ENCODE data around the gene ST13. TPM values are rescaled to one million over a fixed set of nuclear protein-coding genes. Genes with fewer than 3 reads are reported as not detected.
"Not testable (repeated sequence)": the region's sequence is repeated elsewhere in the genome, so short reads cannot be mapped to it uniquely, and the experiment has no call there.

Gene ST13
- total RNA-seq, 1 experiment from 2014 or later = 231 TPM

DNA sequence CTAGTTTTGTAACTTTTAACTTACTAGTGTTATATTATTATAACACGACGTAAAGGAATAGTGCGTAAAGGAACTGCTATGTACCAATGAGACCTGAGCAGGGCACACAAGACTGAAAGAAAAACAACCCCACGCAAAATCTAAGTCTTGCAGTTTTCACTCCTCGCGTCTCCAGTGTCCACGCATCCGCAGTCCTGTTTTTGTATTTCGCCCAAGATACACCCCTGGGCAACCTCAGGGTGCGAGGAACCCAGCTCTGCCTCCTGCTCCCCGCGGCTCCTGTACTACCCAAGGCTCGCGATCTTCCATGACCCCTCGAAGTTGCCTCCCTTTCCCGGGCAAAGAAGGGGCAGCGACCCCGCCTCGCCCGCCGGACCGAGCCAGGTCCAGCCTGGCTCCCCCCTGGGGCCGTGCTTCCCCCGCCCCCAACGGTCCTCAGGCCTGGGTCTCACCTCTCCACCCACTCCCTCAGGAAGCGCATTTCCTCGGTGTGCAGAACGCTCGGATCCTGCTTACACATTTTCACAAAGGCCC lies 393 bp downstream of the ST13 start:
- Mint-ChIP-seq H3K4me1 (ENCODE audit: insufficient read depth, unreplicated experiment) (peaks cover 18% of the 10 kb centered on the region), H3K27ac (ENCODE audit: low read depth, unreplicated experiment) (peak overlapping the region; percentile 99), H3K9me3 (ENCODE audit: unreplicated experiment) (no peaks in the 10 kb centered on the region), H3K27me3 (ENCODE audit: insufficient read depth, unreplicated experiment) (no peaks in the 10 kb centered on the region), H3K4me3 (ENCODE audit: unreplicated experiment) (peak overlapping the region; percentile 97), H3K36me3 (ENCODE audit: insufficient read depth, unreplicated experiment) (peaks cover 36% of the 10 kb centered on the region)
- peak; percentile 34 for DNase-seq (ENCODE audit: unreplicated experiment)
- POLR2A ChIA-PET = interaction anchor here (0.5 to 6.9 kb wide), 33 partner anchors 9 to 1536 kb away, joined by 3 to 58 read pairs (median 6); partner anchors contain the start of genes ACO2, PHF5A, RANGAP1 and RBX1
- BruUV-seq (replicated peaks) = no TSS peak
- TF ChIP-seq, protein P1, sequence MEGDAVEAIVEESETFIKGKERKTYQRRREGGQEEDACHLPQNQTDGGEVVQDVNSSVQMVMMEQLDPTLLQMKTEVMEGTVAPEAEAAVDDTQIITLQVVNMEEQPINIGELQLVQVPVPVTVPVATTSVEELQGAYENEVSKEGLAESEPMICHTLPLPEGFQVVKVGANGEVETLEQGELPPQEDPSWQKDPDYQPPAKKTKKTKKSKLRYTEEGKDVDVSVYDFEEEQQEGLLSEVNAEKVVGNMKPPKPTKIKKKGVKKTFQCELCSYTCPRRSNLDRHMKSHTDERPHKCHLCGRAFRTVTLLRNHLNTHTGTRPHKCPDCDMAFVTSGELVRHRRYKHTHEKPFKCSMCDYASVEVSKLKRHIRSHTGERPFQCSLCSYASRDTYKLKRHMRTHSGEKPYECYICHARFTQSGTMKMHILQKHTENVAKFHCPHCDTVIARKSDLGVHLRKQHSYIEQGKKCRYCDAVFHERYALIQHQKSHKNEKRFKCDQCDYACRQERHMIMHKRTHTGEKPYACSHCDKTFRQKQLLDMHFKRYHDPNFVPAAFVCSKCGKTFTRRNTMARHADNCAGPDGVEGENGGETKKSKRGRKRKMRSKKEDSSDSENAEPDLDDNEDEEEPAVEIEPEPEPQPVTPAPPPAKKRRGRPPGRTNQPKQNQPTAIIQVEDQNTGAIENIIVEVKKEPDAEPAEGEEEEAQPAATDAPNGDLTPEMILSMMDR (IDR thresholded peaks at IDR 0.05; ENCODE audit: unreplicated experiment) = no peak
- CTCF ChIA-PET = interaction anchor here (0.5 kb wide), 1 partner anchor 37 kb away, joined by 5 read pairs; the partner anchor contains the start of gene SLC25A17
- intact Hi-C loops (cut with micrococcal nuclease) = loop anchor here (2.0 kb wide), 1 partner anchor 203 kb away; no protein-coding TSS in a partner anchor

DNA sequence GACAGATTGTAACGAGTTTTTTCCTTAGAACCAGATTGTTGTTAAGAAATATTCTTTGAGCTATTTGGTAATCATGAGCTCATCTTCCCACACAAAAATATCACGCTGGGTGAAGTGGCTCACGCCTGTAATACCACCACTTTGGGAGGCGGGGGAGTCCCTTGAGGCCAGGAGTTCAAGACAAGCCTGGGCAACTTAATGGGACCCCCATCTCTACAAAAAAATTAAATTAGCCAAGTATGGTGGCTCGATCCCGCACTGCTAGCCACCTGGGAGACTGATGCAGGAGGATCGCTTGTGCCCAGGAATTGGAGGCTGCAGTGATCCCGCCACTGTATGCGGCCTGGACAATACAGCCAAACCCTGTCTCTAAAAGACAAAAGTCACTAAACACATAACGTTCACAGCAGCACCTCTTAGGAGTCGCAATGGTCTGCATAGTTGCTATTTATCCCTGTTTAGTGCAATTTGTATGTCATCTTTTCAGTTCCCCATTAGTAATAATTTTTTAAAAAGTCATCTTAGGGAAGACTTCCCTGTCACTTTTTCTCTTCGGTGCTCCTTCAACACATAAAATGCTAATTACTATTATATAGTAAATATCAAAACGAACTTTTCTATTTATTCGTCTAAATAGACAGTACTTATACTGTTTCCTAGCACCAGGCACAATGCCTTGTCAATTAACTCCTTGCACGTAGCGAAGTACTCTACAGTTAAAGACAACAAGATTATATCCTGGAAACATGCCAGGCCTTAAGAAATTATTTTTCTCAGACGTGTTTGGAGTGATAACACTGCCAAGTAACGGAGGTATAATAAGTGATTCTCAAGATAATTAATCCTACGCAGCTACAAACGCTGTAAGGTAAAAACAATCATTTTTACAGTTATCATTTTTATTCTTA lies 1.1 kb downstream of the ST13 start:
- peaks cover 35% of the 10 kb centered on the region for H3K36me3 Mint-ChIP-seq (ENCODE audit: insufficient read depth, unreplicated experiment)
- BruUV-seq (replicated peaks) = TSS peak; percentile 35
- no peaks in the 10 kb centered on the region for H3K9me3 Mint-ChIP-seq (ENCODE audit: unreplicated experiment)
- DNase-seq (ENCODE audit: unreplicated experiment) = peak; percentile 45
- peaks cover 17% of the 10 kb centered on the region for H3K4me1 Mint-ChIP-seq (ENCODE audit: insufficient read depth, unreplicated experiment)
- H3K27me3 Mint-ChIP-seq (ENCODE audit: insufficient read depth, unreplicated experiment) = no peaks in the 10 kb centered on the region
- peak overlapping the region; percentile 97 for H3K4me3 Mint-ChIP-seq (ENCODE audit: unreplicated experiment)
- intact Hi-C loops (cut with micrococcal nuclease) = no loop called here
- TF ChIP-seq, protein P1 (IDR thresholded peaks at IDR 0.05; ENCODE audit: unreplicated experiment) = no peak
- ChIA-PET CTCF (interaction anchor here (0.5 to 1.0 kb wide), 5 partner anchors 16 to 343 kb away, joined by 3 to 5 read pairs (median 3); no protein-coding TSS in a partner anchor), POLR2A (interaction anchor here (0.5 to 6.9 kb wide), 25 partner anchors 9 to 1901 kb away, joined by 3 to 58 read pairs (median 5); partner anchors contain the start of genes ACO2, PHF5A, RANGAP1 and RBX1)
- H3K27ac Mint-ChIP-seq (ENCODE audit: low read depth, unreplicated experiment) = peak overlapping the region; percentile 99

DNA sequence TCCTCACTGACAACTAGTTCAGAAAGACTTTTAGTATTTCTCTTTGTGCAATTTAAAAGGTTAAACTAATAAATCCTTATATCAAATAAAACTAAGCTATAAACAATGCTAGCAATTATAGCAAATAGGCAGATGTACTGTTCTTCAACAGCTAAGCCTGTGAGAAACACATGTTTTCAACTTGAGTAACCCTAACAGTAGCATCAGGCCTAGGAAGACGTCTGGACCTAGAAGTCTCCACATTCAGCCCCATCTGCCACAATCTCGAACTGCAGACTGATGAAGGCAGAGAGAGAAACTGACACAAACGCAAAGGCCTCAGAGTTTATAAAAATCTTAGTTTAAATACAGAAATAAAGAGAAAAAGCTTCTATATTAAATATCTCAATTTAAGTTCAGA lies 2.5 kb downstream of the ST13 start:
- ChIA-PET POLR2A (interaction anchor here (0.6 to 6.9 kb wide), 11 partner anchors 8 to 432 kb away, joined by 3 to 58 read pairs (median 5); partner anchors contain the start of genes DNAJB7, RANGAP1 and SLC25A17), CTCF (interaction anchor here (1.0 kb wide), 1 partner anchor 341 kb away, joined by 3 read pairs; no protein-coding TSS in a partner anchor)
- Mint-ChIP-seq H3K4me3 (ENCODE audit: unreplicated experiment) (peak overlapping the region; percentile 97), H3K36me3 (ENCODE audit: insufficient read depth, unreplicated experiment) (peaks cover 44% of the 10 kb centered on the region), H3K4me1 (ENCODE audit: insufficient read depth, unreplicated experiment) (peaks cover 21% of the 10 kb centered on the region), H3K27ac (ENCODE audit: low read depth, unreplicated experiment) (peak overlapping the region; percentile 99), H3K9me3 (ENCODE audit: unreplicated experiment) (no peaks in the 10 kb centered on the region), H3K27me3 (ENCODE audit: insufficient read depth, unreplicated experiment) (no peaks in the 10 kb centered on the region)
- DNase-seq (ENCODE audit: unreplicated experiment) = peak; percentile 17
- TF ChIP-seq, protein P1 (IDR thresholded peaks at IDR 0.05; ENCODE audit: unreplicated experiment) = no peak
- intact Hi-C loops (cut with micrococcal nuclease) = no loop called here
- BruUV-seq (replicated peaks) = no TSS peak

DNA sequence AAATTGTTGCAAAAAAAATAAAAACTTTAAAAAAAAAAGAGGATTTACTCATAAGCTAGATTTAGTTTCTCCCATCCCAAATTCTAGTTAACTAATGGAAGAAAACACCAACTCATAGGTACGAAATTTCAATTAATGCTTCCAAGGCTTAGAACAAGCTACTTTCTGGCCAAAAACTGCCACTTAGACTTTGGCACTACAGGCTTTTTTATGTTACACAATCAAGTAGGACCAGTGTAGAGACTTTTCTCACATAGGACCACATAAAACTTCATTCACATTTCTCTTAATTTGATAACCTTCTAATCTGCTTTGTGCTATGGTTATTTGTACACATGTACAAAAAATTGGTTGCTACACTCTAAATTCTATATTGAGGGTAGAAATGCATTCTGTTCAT lies 3.1 kb downstream of the ST13 start:
- peaks cover 48% of the 10 kb centered on the region for H3K36me3 Mint-ChIP-seq (ENCODE audit: insufficient read depth, unreplicated experiment)

DNA sequence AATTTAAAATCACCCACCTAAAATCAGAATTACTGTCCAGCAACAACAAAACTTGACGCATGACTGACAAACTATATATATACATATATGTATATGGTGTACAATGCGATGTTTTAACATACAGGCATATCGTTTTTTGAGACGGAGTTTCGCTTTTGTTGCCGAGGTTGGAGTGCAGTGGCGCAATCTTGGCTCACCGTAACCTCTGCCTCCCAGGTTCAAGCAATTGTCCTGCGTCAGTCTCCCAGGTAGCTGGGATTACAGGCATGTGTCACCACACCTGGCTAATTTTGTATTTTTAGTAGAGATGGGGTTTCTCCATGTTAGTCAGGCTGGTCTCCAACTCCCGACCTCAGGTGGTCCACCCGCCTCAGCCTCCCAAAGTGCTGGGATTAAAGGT lies 10.6 kb downstream of the ST13 start:
- H3K4me3 Mint-ChIP-seq (ENCODE audit: unreplicated experiment); H3K9me3 Mint-ChIP-seq (ENCODE audit: unreplicated experiment); H3K27me3 Mint-ChIP-seq (ENCODE audit: insufficient read depth, unreplicated experiment); H3K27ac Mint-ChIP-seq (ENCODE audit: low read depth, unreplicated experiment); BruUV-seq (replicated peaks); intact Hi-C loops (cut with micrococcal nuclease): not testable (repeated sequence)
- H3K36me3 Mint-ChIP-seq (ENCODE audit: insufficient read depth, unreplicated experiment) = peaks cover 98% of the 10 kb centered on the region
- DNase-seq (ENCODE audit: unreplicated experiment) = peak; percentile 14
- ChIA-PET CTCF (interaction anchor here (0.8 kb wide), 1 partner anchor 15 kb away, joined by 5 read pairs; no protein-coding TSS in a partner anchor), POLR2A (interaction anchor here (1.4 to 1.6 kb wide), 3 partner anchors 9 to 15 kb away, joined by 4 to 8 read pairs (median 7); partner anchors contain the start of genes ST13 and XPNPEP3)
- peaks cover 34% of the 10 kb centered on the region for H3K4me1 Mint-ChIP-seq (ENCODE audit: insufficient read depth, unreplicated experiment)

More for the DNA sequence above, 3.1 kb downstream of the ST13 start:
- CTCF ChIA-PET = no interaction called here
- Mint-ChIP-seq H3K4me1 (ENCODE audit: insufficient read depth, unreplicated experiment) (peaks cover 21% of the 10 kb centered on the region), H3K27ac (ENCODE audit: low read depth, unreplicated experiment) (peak overlapping the region; percentile 99), H3K27me3 (ENCODE audit: insufficient read depth, unreplicated experiment) (no peaks in the 10 kb centered on the region), H3K4me3 (ENCODE audit: unreplicated experiment) (peak overlapping the region; percentile 97), H3K9me3 (ENCODE audit: unreplicated experiment) (no peaks in the 10 kb centered on the region)
- TF ChIP-seq, protein P1 (IDR thresholded peaks at IDR 0.05; ENCODE audit: unreplicated experiment) = no peak
- no TSS peak for BruUV-seq (replicated peaks)
- intact Hi-C loops (cut with micrococcal nuclease) = no loop called here
- POLR2A ChIA-PET = interaction anchor here (0.5 to 6.9 kb wide), 9 partner anchors 9 to 836 kb away, joined by 3 to 58 read pairs (median 3); partner anchors contain the start of genes DNAJB7 and SLC25A17
- DNase-seq (ENCODE audit: unreplicated experiment) = peak; percentile 6

All from MCF 10A (cell line).